ENCODE data around the gene FXYD7. TPM values are rescaled to one million over a fixed set of nuclear protein-coding genes. Genes with fewer than 3 reads are reported as not detected.

The FXYD7 gene
- total and polyA plus RNA-seq, 2 of the 13 experiments (the other 11 are each of a cell fraction or from before 2014, with no cell fraction given) = 0.55 TPM; not detected in 1

- TF ChIP-seq ZNF503 (CRISPR knock-in tag; IDR thresholded peaks at IDR 0.05) (no peak), MEIS2 (CRISPR knock-in tag; IDR thresholded peaks at IDR 0.05) (peak; percentile 67; the same call in 1 of the 2 replicates), ZNF234 (CRISPR knock-in tag; conservative IDR thresholded peaks at IDR 0.05) (no peak), ZNF160 (CRISPR knock-in tag; IDR thresholded peaks at IDR 0.05) (no peak), ZNF510 (CRISPR knock-in tag; IDR thresholded peaks at IDR 0.05; ENCODE audit: low read depth) (no peak), PBX2 (CRISPR knock-in tag; IDR thresholded peaks at IDR 0.05) (no peak), PHF21A (CRISPR knock-in tag; IDR thresholded peaks at IDR 0.05) (peak; percentile 94), ZNF678 (CRISPR knock-in tag; IDR thresholded peaks at IDR 0.05) (no peak), ZBTB37 (CRISPR knock-in tag; IDR thresholded peaks at IDR 0.05) (no peak), MZF1 (CRISPR knock-in tag; IDR thresholded peaks at IDR 0.05; ENCODE audit: borderline replicate concordance) (no peak), MLXIP (CRISPR knock-in tag; IDR thresholded peaks at IDR 0.05; ENCODE audit: borderline replicate concordance) (no peak), ZBTB43 (CRISPR knock-in tag; conservative IDR thresholded peaks at IDR 0.05) (no peak), DDIT3 (CRISPR knock-in tag; IDR thresholded peaks at IDR 0.05) (no peak), FOXK1 (CRISPR knock-in tag; IDR thresholded peaks at IDR 0.05; ENCODE audit: borderline replicate concordance, low read depth) (no peak), NFATC3 (CRISPR knock-in tag; IDR thresholded peaks at IDR 0.05) (no peak), HES4 (CRISPR knock-in tag; IDR thresholded peaks at IDR 0.05; ENCODE audit: borderline replicate concordance) (no peak), ZNF253 (CRISPR knock-in tag; IDR thresholded peaks at IDR 0.05; ENCODE audit: borderline replicate concordance) (no peak)
These were observed 12.0 kb upstream of the FXYD7 start (continued) for GRCh38 chr19:35130761-35131720.

Measured in HepG2 (cell line).